Mesendoderm (in vitro differentiated cells): ENCODE measurements around the gene TNFRSF8.

Experiments
- DNase-seq: peaks from one replicate; pipeline ENCODE4 v3.0.0; 2013
- H2AK5ac ChIP-seq: 2 replicates; pipeline ENCODE4 v1.6.1; 2013; ENCODE audit warnings: low read length, inconsistent platforms
- H2BK120ac ChIP-seq: 2 replicates; pipeline ENCODE4 v1.6.1; 2013; ENCODE audit warnings: low read depth, mild to moderate bottlenecking, low read length, moderate library complexity, mixed read lengths
- H2BK15ac ChIP-seq: replicated peaks from 2 replicates; pipeline ENCODE4 v1.6.1; 2013; ENCODE audit warnings: low read depth, mild to moderate bottlenecking, moderate library complexity
- H2BK5ac ChIP-seq: 2 replicates; pipeline ENCODE4 v1.6.1; 2013; ENCODE audit warnings: low read length, inconsistent platforms
- H3K18ac ChIP-seq: 2 replicates; pipeline ENCODE4 v1.6.1; 2013; ENCODE audit warnings: mild to moderate bottlenecking, low read length, mixed read lengths
- H3K23ac ChIP-seq: one replicate; pipeline ENCODE4 v1.6.1; 2013; ENCODE audit warnings: low read length
- H3K27ac ChIP-seq: 2 replicates; pipeline ENCODE4 v1.5.1; 2013; ENCODE audit warnings: low read depth, mild to moderate bottlenecking, inconsistent platforms, low read length, moderate library complexity
- H3K27me3 ChIP-seq: 2 replicates; pipeline ENCODE4 v1.6.1; 2013; ENCODE audit warnings: low read length, control low read depth, mild to moderate bottlenecking, inconsistent platforms; ENCODE audit not compliant: insufficient read depth, poor library complexity
- H3K36me3 ChIP-seq: 2 replicates; pipeline ENCODE4 v1.6.1; 2013; ENCODE audit warnings: low read length, inconsistent platforms; ENCODE audit not compliant: control insufficient read depth, insufficient read depth
- H3K4ac ChIP-seq: one replicate; pipeline ENCODE4 v1.6.1; 2013; ENCODE audit warnings: low read depth, mild to moderate bottlenecking, low read length, moderate library complexity
- H3K4me1 ChIP-seq: 2 replicates; pipeline ENCODE4 v1.6.1; 2013; ENCODE audit warnings: low read depth, low read length, inconsistent platforms; ENCODE audit not compliant: control insufficient read depth
- H3K4me2 ChIP-seq: 2 replicates; pipeline ENCODE4 v1.6.1; 2013; ENCODE audit warnings: low read length
- H3K4me3 ChIP-seq: 2 replicates; pipeline ENCODE4 v1.5.1; 2013; ENCODE audit warnings: mild to moderate bottlenecking, low read length
- H3K56ac ChIP-seq: one replicate; pipeline ENCODE4 v1.6.1; 2013; ENCODE audit warnings: low read length
- H3K79me1 ChIP-seq: 2 replicates; pipeline ENCODE4 v1.6.1; 2013; ENCODE audit warnings: low read length, inconsistent platforms
- H3K79me2 ChIP-seq: 2 replicates; pipeline ENCODE4 v1.6.1; 2013; ENCODE audit warnings: mild to moderate bottlenecking, low read length; ENCODE audit not compliant: control insufficient read depth, insufficient read depth
- H3K9ac ChIP-seq: 2 replicates; pipeline ENCODE4 v1.6.1; 2013; ENCODE audit warnings: low read length, inconsistent platforms
- H4K5ac ChIP-seq: one replicate; pipeline ENCODE4 v1.6.1; 2013; ENCODE audit warnings: low read length
- H4K8ac ChIP-seq: one replicate; pipeline ENCODE4 v1.6.1; 2013; ENCODE audit warnings: low read depth, mild to moderate bottlenecking, control low read depth, low read length, moderate library complexity
- WGBS: extraction: QIAGEN DNeasy Blood & Tissue Kit; methylation state at CpG from one replicate; pipeline ENCODE4 v1.1.7; 2013; ENCODE audit warnings: low lambda C conversion rate, missing lambda C conversion rate; ENCODE audit not compliant: insufficient coverage; ENCODE audit errors: extremely low coverage; 5-methylcytosine and 5-hydroxymethylcytosine counted together

The TNFRSF8 gene

GRCh38 chr1:12145616-12146342, 82.7 kb downstream of the TNFRSF8 start:
- no peak overlapping the region for H2BK15ac ChIP-seq
- no CpG with 5 or more reads among the region's 12 CpGs for WGBS
- H3K79me1 ChIP-seq = no peaks in the 10 kb centered on the region
- H3K4me2 ChIP-seq = no peak overlapping the region
- H4K8ac ChIP-seq = no peak overlapping the region
- no peak overlapping the region for H3K9ac ChIP-seq
- H4K5ac ChIP-seq = no peak overlapping the region
- no peaks in the 10 kb centered on the region for H3K79me2 ChIP-seq
- H3K4me3 ChIP-seq = no peak overlapping the region
- H3K36me3 ChIP-seq = no peaks in the 10 kb centered on the region
- no peak overlapping the region for H2BK120ac ChIP-seq
- no peak overlapping the region for H2BK5ac ChIP-seq
- H3K56ac ChIP-seq = no peak overlapping the region
- no peak overlapping the region for H3K27ac ChIP-seq
- DNase-seq = no peak
- no peaks in the 10 kb centered on the region for H3K4me1 ChIP-seq
- no peak overlapping the region for H3K23ac ChIP-seq
- no peak overlapping the region for H3K4ac ChIP-seq
- no peaks in the 10 kb centered on the region for H3K27me3 ChIP-seq
- H3K18ac ChIP-seq = no peak overlapping the region
- no peak overlapping the region for H2AK5ac ChIP-seq

- Histone ChIP-seq H2BK120ac (no peak overlapping the region), H3K79me1 (no peaks in the 10 kb centered on the region), H4K5ac (no peak overlapping the region), H3K79me2 (no peaks in the 10 kb centered on the region), H2AK5ac (no peak overlapping the region), H4K8ac (no peak overlapping the region), H2BK5ac (no peak overlapping the region), H3K27ac (no peak overlapping the region), H3K4ac (no peak overlapping the region), H3K56ac (no peak overlapping the region), H3K9ac (no peak overlapping the region), H3K4me1 (no peaks in the 10 kb centered on the region), H3K4me2 (no peak overlapping the region), H3K23ac (no peak overlapping the region), H3K18ac (no peak overlapping the region), H2BK15ac (no peak overlapping the region), H3K36me3 (no peaks in the 10 kb centered on the region), H3K4me3 (no peak overlapping the region), H3K27me3 (no peaks in the 10 kb centered on the region)
- no CpG with 5 or more reads among the region's 20 CpGs for WGBS
- no peak for DNase-seq
Observed at GRCh38 chr1:12146343-12147112, 83.4 kb downstream of the TNFRSF8 start.

GRCh38 chr1:12147201-12147701, 84.1 kb downstream of the TNFRSF8 start:
- no CpG with 5 or more reads among the region's 8 CpGs for WGBS

GRCh38 chr1:12148160-12148957, 85.3 kb downstream of the TNFRSF8 start:
- no peaks in the 10 kb centered on the region for H3K79me1 ChIP-seq
- H3K4ac ChIP-seq = no peak overlapping the region
- H3K36me3 ChIP-seq = no peaks in the 10 kb centered on the region
- H3K9ac ChIP-seq = no peak overlapping the region
- no peak overlapping the region for H4K8ac ChIP-seq
- no peak for DNase-seq
- no peak overlapping the region for H3K4me3 ChIP-seq
- H4K5ac ChIP-seq = no peak overlapping the region
- no peak overlapping the region for H3K56ac ChIP-seq
- no peak overlapping the region for H3K27ac ChIP-seq
- no peak overlapping the region for H3K4me2 ChIP-seq
- H3K4me1 ChIP-seq = no peaks in the 10 kb centered on the region
- H3K18ac ChIP-seq = no peak overlapping the region
- H2AK5ac ChIP-seq = no peak overlapping the region
- no CpG with 5 or more reads among the region's 8 CpGs for WGBS
- H2BK15ac ChIP-seq = no peak overlapping the region
- no peaks in the 10 kb centered on the region for H3K79me2 ChIP-seq
- H3K27me3 ChIP-seq = no peaks in the 10 kb centered on the region
- no peak overlapping the region for H3K23ac ChIP-seq
- H2BK5ac ChIP-seq = no peak overlapping the region
- H2BK120ac ChIP-seq = no peak overlapping the region

More at GRCh38 chr1:12147201-12147701, 84.1 kb downstream of the TNFRSF8 start:
- no peaks in the 10 kb centered on the region for H3K27me3 ChIP-seq
- no peak overlapping the region for H3K56ac ChIP-seq
- no peak overlapping the region for H3K4me2 ChIP-seq
- H4K8ac ChIP-seq = no peak overlapping the region
- H2BK120ac ChIP-seq = no peak overlapping the region
- H3K27ac ChIP-seq = no peak overlapping the region
- H4K5ac ChIP-seq = no peak overlapping the region
- H3K36me3 ChIP-seq = no peaks in the 10 kb centered on the region
- no peak for DNase-seq
- no peak overlapping the region for H3K4me3 ChIP-seq
- no peak overlapping the region for H2AK5ac ChIP-seq
- H3K79me1 ChIP-seq = no peaks in the 10 kb centered on the region
- H2BK5ac ChIP-seq = no peak overlapping the region
- no peak overlapping the region for H3K23ac ChIP-seq
- no peak overlapping the region for H3K18ac ChIP-seq
- H3K9ac ChIP-seq = no peak overlapping the region
- H3K4ac ChIP-seq = no peak overlapping the region
- H2BK15ac ChIP-seq = no peak overlapping the region
- H3K79me2 ChIP-seq = no peaks in the 10 kb centered on the region
- H3K4me1 ChIP-seq = no peaks in the 10 kb centered on the region

- H4K8ac ChIP-seq = no peak overlapping the region
- H3K36me3 ChIP-seq = no peaks in the 10 kb centered on the region
- H3K4me2 ChIP-seq = no peak overlapping the region
- no peak overlapping the region for H3K9ac ChIP-seq
- no peak for DNase-seq
- H3K23ac ChIP-seq = no peak overlapping the region
- H3K4me3 ChIP-seq = no peak overlapping the region
- H3K56ac ChIP-seq = no peak overlapping the region
- no peaks in the 10 kb centered on the region for H3K4me1 ChIP-seq
- no peak overlapping the region for H3K18ac ChIP-seq
- no peaks in the 10 kb centered on the region for H3K79me2 ChIP-seq
- no peak overlapping the region for H3K27ac ChIP-seq
- H3K79me1 ChIP-seq = no peaks in the 10 kb centered on the region
- no peaks in the 10 kb centered on the region for H3K27me3 ChIP-seq
- no peak overlapping the region for H2AK5ac ChIP-seq
- no peak overlapping the region for H3K4ac ChIP-seq
- H2BK120ac ChIP-seq = no peak overlapping the region
- H2BK5ac ChIP-seq = no peak overlapping the region
- H2BK15ac ChIP-seq = no peak overlapping the region
- WGBS = no CpG with 5 or more reads among the region's 5 CpGs
- no peak overlapping the region for H4K5ac ChIP-seq
Observed at GRCh38 chr1:12148958-12149790, 86.1 kb downstream of the TNFRSF8 start.
